H1 (cell line): ENCODE measurements around the gene ADSS1. TPM values are rescaled to one million over a fixed set of nuclear protein-coding genes. Genes with fewer than 3 reads are reported as not detected.
A peak's percentile ranks its signal among the peaks of the same experiment; 100 is the strongest.

Experiments
- ASH2L ChIP-seq: fragments of 200-600, 300-600 bp; sonication (generic); IDR thresholded peaks from one replicate; pipeline ENCODE4 v1.7.1; 2017; ENCODE audit warnings: low read length
- CBX8 ChIP-seq: fragments of 300-800, 300-1000 bp; sonication (generic); IDR thresholded peaks from 2 replicates; pipeline ENCODE4 v1.7.1; 2016; ENCODE audit warnings: low read depth, low read length, borderline replicate concordance
- CHD2 ChIP-seq: IDR thresholded peaks from 2 replicates; pipeline ENCODE4 v1.6.1; 2012; ENCODE audit warnings: low read length, improper control_type of control experiment
- CREB1 ChIP-seq: IDR thresholded peaks from 2 replicates; pipeline ENCODE4 v1.6.1; 2012; ENCODE audit warnings: inconsistent platforms
- GTF2F1 ChIP-seq: IDR thresholded peaks from 2 replicates; pipeline ENCODE4 v1.6.1; 2012; ENCODE audit warnings: low read depth, low read length, improper control_type of control experiment, borderline replicate concordance
- HDAC2 ChIP-seq, 2 experiments: fragments of 300-600 bp in 1 of 2; sonication (generic) in 1 of 2; IDR thresholded peaks; 2 replicates each; pipeline ENCODE4 v1.6.1; 2011 to 2012; ENCODE audit warnings: low read depth in 2 of 2, low read length in 2 of 2, mild to moderate bottlenecking in 2 of 2, moderate library complexity in 2 of 2, borderline replicate concordance in 1 of 2, inconsistent platforms in 1 of 2
- JUN ChIP-seq: IDR thresholded peaks from 2 replicates; pipeline ENCODE4 v1.6.1; 2011; ENCODE audit warnings: low read depth, mild to moderate bottlenecking, improper control_type of control experiment, low read length
- JUND ChIP-seq: IDR thresholded peaks from 2 replicates; pipeline ENCODE4 v1.6.1; 2011; ENCODE audit warnings: mild to moderate bottlenecking, improper control_type of control experiment, low read length
- KDM1A ChIP-seq: fragments of 200-600, 300-600 bp; sonication (generic); IDR thresholded peaks from 2 replicates; pipeline ENCODE4 v1.7.1; 2016; ENCODE audit warnings: mild to moderate bottlenecking, low read length, borderline replicate concordance
- MAFK ChIP-seq: IDR thresholded peaks from 2 replicates; pipeline ENCODE4 v1.6.1; 2012; ENCODE audit warnings: low read depth, mild to moderate bottlenecking, improper control_type of control experiment, low read length
- POLR2A ChIP-seq, 2 experiments: IDR thresholded peaks; 1 replicate in 1 of 2; 2 replicates in 1 of 2; pipeline ENCODE4 v1.6.1; 2011; ENCODE audit warnings: low read depth in 2 of 2, low read length in 2 of 2, mild to moderate bottlenecking in 2 of 2; ENCODE audit errors: control extremely low read depth in 1 of 2
- POLR2AphosphoS5 ChIP-seq: IDR thresholded peaks from 2 replicates; pipeline ENCODE4 v1.6.1; 2011; ENCODE audit warnings: low read depth, low read length
- RBBP5 ChIP-seq: IDR thresholded peaks from 2 replicates; pipeline ENCODE4 v1.7.1; 2012; ENCODE audit warnings: low read depth, mild to moderate bottlenecking, inconsistent platforms, low read length, moderate library complexity, borderline replicate concordance
- SIRT6 ChIP-seq: IDR thresholded peaks from one replicate; pipeline ENCODE4 v1.7.1; 2012; ENCODE audit warnings: low read length, inconsistent platforms
- SRF ChIP-seq: IDR thresholded peaks from 2 replicates; pipeline ENCODE4 v1.6.1; 2011; ENCODE audit warnings: mild to moderate bottlenecking, low read depth, low read length, moderate library complexity
- TAF7 ChIP-seq: optimal IDR thresholded peaks from 2 replicates; pipeline ENCODE3; 2011; ENCODE audit warnings: low read depth, mild to moderate bottlenecking, inconsistent platforms, low read length, moderate library complexity, borderline replicate concordance
- TBP ChIP-seq: IDR thresholded peaks from 2 replicates; pipeline ENCODE4 v1.6.1; 2011; ENCODE audit warnings: low read depth, low read length, improper control_type of control experiment
- polyA plus RNA-seq, 7 experiments: library from polyadenylated mRNA; depleted of rRNA in 3 of 7; stranded (reverse) in 5 of 7; unstranded in 2 of 7; fragments of >200 nt in 5 of 7; fragments of 200-250 nt in 2 of 7; gene quantifications; 1 replicate in 5 of 7; 2 replicates in 1 of 7; 4 replicates in 1 of 7; pipeline versions ENCODE4 v1.2.1 to v1.2.3, GENCODE V29; 2011 to 2013; ENCODE audit warnings: missing spikeins in 2 of 7, mixed read lengths in 2 of 7
- total RNA-seq: library from RNA; stranded (reverse); fragmentation: NEBNext Ultra II Directional; extraction: Animal tissue kit (Norgen Biotek cat#: 25700); gene quantifications from 2 replicates; pipeline ENCODE4 v1.2.1, GENCODE V29; 2021
- TF ChIP-seq, protein P1 (sequence below), 3 experiments: IDR thresholded peaks; 1 replicate in 2 of 3; 2 replicates in 1 of 3; pipeline versions ENCODE4 v1.5.1 to v1.6.1; 2011; ENCODE audit warnings: low read length in 3 of 3, mild to moderate bottlenecking in 3 of 3, inconsistent platforms in 2 of 3, low read depth in 1 of 3, moderate library complexity in 1 of 3; ENCODE audit not compliant: insufficient read depth in 1 of 3; ENCODE audit errors: control extremely low read depth in 1 of 3
- TF ChIP-seq, protein P2 (sequence below): IDR thresholded peaks from 2 replicates; pipeline ENCODE4 v1.6.1; 2012; ENCODE audit warnings: low read length, inconsistent platforms
- TF ChIP-seq, protein P3 (sequence below): IDR thresholded peaks from 2 replicates; pipeline ENCODE4 v1.6.1; 2012; ENCODE audit warnings: inconsistent platforms

ADSS1 gene
- total and polyA plus RNA-seq, 2 of the 8 experiments (the other 6 are each of a cell fraction or from before 2014, with no cell fraction given): 7.1 to 7.9 TPM

DNA sequence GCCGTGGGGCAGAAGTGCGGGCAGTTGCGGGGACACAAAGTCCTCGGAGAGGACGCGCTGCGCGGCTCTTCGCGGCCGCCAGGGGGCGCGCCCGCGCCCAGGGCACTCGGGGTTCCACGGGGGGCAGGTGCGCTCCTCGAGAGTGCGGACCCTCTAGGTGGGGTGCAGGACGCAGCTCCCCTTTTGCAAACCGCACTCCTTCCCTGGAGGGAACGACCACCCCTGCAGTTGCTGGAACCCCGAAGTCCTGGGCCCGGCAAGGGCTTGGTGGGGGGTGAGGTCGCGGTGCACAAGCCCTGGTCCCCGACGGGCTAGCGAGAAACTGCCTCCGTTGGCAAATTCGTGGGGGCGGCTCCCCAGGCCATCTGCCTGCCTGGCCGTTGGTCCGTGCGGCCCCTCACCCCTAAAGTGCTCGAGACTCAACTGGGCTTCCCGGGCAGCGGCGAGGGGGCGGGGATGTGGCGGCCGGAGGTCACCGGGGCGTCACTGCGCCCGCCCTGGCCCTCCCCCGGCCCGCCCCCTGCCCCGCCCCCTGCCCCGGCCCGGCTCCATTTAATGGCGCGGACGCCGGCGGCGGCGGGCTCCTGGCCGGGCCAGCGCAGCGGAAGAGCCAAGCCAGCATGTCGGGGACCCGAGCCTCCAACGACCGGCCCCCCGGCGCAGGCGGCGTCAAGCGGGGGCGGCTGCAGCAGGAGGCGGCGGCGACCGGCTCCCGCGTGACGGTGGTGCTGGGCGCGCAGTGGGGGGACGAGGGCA is at the start of gene ADSS1 (continued):
- TF ChIP-seq MAFK: 0 out of 2 replicates have a peak, but pooled peaks have one; percentile 12
- TF ChIP-seq POLR2A (IDR thresholded peaks at IDR 0.05; ENCODE audit: control extremely low read depth in 1 of 2, low read depth in 2 of 2, low read length in 2 of 2): 0 out of 3 replicates have a peak, but pooled peaks of 1 of the 2 experiments have one; percentile 58
- TF ChIP-seq JUN: no peak
- no peak; the same call in 1 of the 2 replicates for TF ChIP-seq POLR2AphosphoS5
- no peak for TF ChIP-seq JUND
- TF ChIP-seq, protein P1, sequence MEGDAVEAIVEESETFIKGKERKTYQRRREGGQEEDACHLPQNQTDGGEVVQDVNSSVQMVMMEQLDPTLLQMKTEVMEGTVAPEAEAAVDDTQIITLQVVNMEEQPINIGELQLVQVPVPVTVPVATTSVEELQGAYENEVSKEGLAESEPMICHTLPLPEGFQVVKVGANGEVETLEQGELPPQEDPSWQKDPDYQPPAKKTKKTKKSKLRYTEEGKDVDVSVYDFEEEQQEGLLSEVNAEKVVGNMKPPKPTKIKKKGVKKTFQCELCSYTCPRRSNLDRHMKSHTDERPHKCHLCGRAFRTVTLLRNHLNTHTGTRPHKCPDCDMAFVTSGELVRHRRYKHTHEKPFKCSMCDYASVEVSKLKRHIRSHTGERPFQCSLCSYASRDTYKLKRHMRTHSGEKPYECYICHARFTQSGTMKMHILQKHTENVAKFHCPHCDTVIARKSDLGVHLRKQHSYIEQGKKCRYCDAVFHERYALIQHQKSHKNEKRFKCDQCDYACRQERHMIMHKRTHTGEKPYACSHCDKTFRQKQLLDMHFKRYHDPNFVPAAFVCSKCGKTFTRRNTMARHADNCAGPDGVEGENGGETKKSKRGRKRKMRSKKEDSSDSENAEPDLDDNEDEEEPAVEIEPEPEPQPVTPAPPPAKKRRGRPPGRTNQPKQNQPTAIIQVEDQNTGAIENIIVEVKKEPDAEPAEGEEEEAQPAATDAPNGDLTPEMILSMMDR (IDR thresholded peaks at IDR 0.05; ENCODE audit: control extremely low read depth in 1 of 3, insufficient read depth in 1 of 3, low read depth in 1 of 3, low read length in 3 of 3): peak in 2 of 3 experiments; percentile 82 to 84; a peak in 3 of 4 replicates
- TF ChIP-seq SIRT6: no peak
- no peak for TF ChIP-seq TBP
- TF ChIP-seq CBX8: no peak
- TF ChIP-seq GTF2F1: no peak
- peak; percentile 32 for TF ChIP-seq TAF7
- TF ChIP-seq CHD2: no peak
- 0 out of 4 replicates have a peak, but pooled peaks of 1 of the 2 experiments have one; percentile 55 for TF ChIP-seq HDAC2 (IDR thresholded peaks at IDR 0.05; ENCODE audit: borderline replicate concordance in 1 of 2, low read depth in 2 of 2, low read length in 2 of 2)
- peak; percentile 86 for TF ChIP-seq ASH2L
- TF ChIP-seq KDM1A: peak; percentile 85; the same call in 1 of the 2 replicates
- TF ChIP-seq, protein P2, sequence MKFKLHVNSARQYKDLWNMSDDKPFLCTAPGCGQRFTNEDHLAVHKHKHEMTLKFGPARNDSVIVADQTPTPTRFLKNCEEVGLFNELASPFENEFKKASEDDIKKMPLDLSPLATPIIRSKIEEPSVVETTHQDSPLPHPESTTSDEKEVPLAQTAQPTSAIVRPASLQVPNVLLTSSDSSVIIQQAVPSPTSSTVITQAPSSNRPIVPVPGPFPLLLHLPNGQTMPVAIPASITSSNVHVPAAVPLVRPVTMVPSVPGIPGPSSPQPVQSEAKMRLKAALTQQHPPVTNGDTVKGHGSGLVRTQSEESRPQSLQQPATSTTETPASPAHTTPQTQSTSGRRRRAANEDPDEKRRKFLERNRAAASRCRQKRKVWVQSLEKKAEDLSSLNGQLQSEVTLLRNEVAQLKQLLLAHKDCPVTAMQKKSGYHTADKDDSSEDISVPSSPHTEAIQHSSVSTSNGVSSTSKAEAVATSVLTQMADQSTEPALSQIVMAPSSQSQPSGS: 0 out of 2 replicates have a peak, but pooled peaks have one; percentile 36
- TF ChIP-seq, protein P3, sequence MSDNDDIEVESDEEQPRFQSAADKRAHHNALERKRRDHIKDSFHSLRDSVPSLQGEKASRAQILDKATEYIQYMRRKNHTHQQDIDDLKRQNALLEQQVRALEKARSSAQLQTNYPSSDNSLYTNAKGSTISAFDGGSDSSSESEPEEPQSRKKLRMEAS: no peak
- TF ChIP-seq SRF: no peak
- TF ChIP-seq CREB1: 0 out of 2 replicates have a peak, but pooled peaks have one; percentile 16
- 0 out of 2 replicates have a peak, but pooled peaks have one; percentile 56 for TF ChIP-seq RBBP5
